H1 (cell line): ENCODE measurements around the gene DNAJB14. TPM values are rescaled to one million over a fixed set of nuclear protein-coding genes. Genes with fewer than 3 reads are reported as not detected.

Source experiments
- CTCF ChIA-PET: fragments of 300-600 bp; sonication (Branson Sonifier 250); formaldehyde crosslinking; loops from one replicate; lab custom pipeline; 2021; ENCODE audit not compliant: partially characterized antibody; lab: Charles Lee
- POLR2A ChIA-PET: fragments of 300-600 bp; sonication (Branson Sonifier 250); formaldehyde crosslinking; loops from one replicate; lab custom pipeline; 2021; ENCODE audit warnings: inconsistent platforms; ENCODE audit not compliant: partially characterized antibody; lab: Charles Lee
- DNase-seq, 2 experiments: peaks; one replicate each; pipeline versions ENCODE4 v3.0.0 to v3.0.0-alpha.2; 2010 to 2022; ENCODE audit warnings: low spot score in 2 of 2, low read depth in 1 of 2, mixed read lengths in 1 of 2
- FAIRE-seq: peaks from 2 replicates; lab custom pipeline; 2011; peaks lifted over from hg19 to GRCh38; lab: Jason Lieb, UNC
- H2AFZ ChIP-seq: 2 replicates; pipeline ENCODE4 v1.8.1; 2012; ENCODE audit warnings: low read length, inconsistent platforms
- H2AK5ac ChIP-seq: 2 replicates; pipeline ENCODE4 v1.6.1; 2013; ENCODE audit warnings: low read depth, low read length
- H2BK120ac ChIP-seq: replicated peaks from 2 replicates; pipeline ENCODE3; 2013; ENCODE audit warnings: low read depth, low read length, inconsistent platforms
- H2BK12ac ChIP-seq: 2 replicates; pipeline ENCODE4 v1.6.1; 2013; ENCODE audit warnings: low read depth, low read length
- H2BK15ac ChIP-seq: 2 replicates; pipeline ENCODE4 v1.6.1; 2013; ENCODE audit warnings: low read length
- H2BK20ac ChIP-seq: 2 replicates; pipeline ENCODE4 v1.6.1; 2013; ENCODE audit warnings: low read length
- H2BK5ac ChIP-seq: 2 replicates; pipeline ENCODE4 v1.6.1; 2013; ENCODE audit warnings: low read depth, low read length
- H3K14ac ChIP-seq: 2 replicates; pipeline ENCODE4 v1.6.1; 2013; ENCODE audit warnings: inconsistent platforms; ENCODE audit not compliant: insufficient read length
- H3K18ac ChIP-seq: 2 replicates; pipeline ENCODE4 v1.6.1; 2013; ENCODE audit warnings: low read length; ENCODE audit errors: extremely low read depth
- H3K23ac ChIP-seq: 2 replicates; pipeline ENCODE4 v1.6.1; 2013; ENCODE audit warnings: inconsistent platforms; ENCODE audit not compliant: insufficient read length
- H3K23me2 ChIP-seq: 2 replicates; pipeline ENCODE4 v1.6.1; 2013; ENCODE audit warnings: low read depth, low read length
- H3K27ac ChIP-seq: 2 replicates; pipeline ENCODE4 v1.6.1; 2011; ENCODE audit warnings: low read depth, low read length, inconsistent platforms
- H3K27me3 ChIP-seq, 4 experiments: replicated peaks in 1 of 4; 1 replicate in 1 of 4; 2 replicates in 3 of 4; pipeline versions ENCODE4 v1.6.1 to v1.8.1; 2011 to 2013; ENCODE audit warnings: low read length in 3 of 4, mild to moderate bottlenecking in 3 of 4, inconsistent platforms in 2 of 4, mixed read lengths in 2 of 4, moderate library complexity in 1 of 4; ENCODE audit not compliant: control insufficient read depth in 3 of 4, insufficient read depth in 3 of 4; ENCODE audit errors: extremely low read depth in 1 of 4
- H3K36me3 ChIP-seq, 4 experiments: 2 replicates each; pipeline versions ENCODE4 v1.6.1 to v1.8.1; 2011 to 2013; ENCODE audit warnings: mild to moderate bottlenecking in 4 of 4, low read length in 3 of 4, moderate library complexity in 2 of 4, control low read depth in 1 of 4, inconsistent platforms in 1 of 4; ENCODE audit not compliant: insufficient read depth in 4 of 4, control insufficient read depth in 2 of 4
- H3K4ac ChIP-seq: replicated peaks from 2 replicates; pipeline ENCODE3; 2013; ENCODE audit warnings: low read length, low read depth, mixed read lengths, inconsistent platforms; ENCODE audit not compliant: insufficient read length
- H3K4me1 ChIP-seq, 4 experiments: replicated peaks in 1 of 4; 1 replicate in 1 of 4; 2 replicates in 3 of 4; pipeline versions ENCODE4 v1.6.1 to v1.8.1; 2011 to 2013; ENCODE audit warnings: low read length in 3 of 4, inconsistent platforms in 2 of 4, mixed read lengths in 1 of 4; ENCODE audit not compliant: insufficient read depth in 4 of 4, control insufficient read depth in 3 of 4
- H3K4me2 ChIP-seq, 2 experiments: 2 replicates each; pipeline versions ENCODE4 v1.6.1 to v1.8.1; 2011 to 2013; ENCODE audit warnings: low read depth in 2 of 2, low read length in 2 of 2, control low read depth in 1 of 2, inconsistent platforms in 1 of 2, mild to moderate bottlenecking in 1 of 2; ENCODE audit not compliant: insufficient read depth in 1 of 2
- H3K4me3 ChIP-seq, 4 experiments: fragments of 200-600, 300-600 bp in 1 of 4; sonication (generic), shearing (Covaris generic), sonication (Bioruptor Twin) in 1 of 4; 2 replicates each; pipeline versions ENCODE4 v1.5.1 to v1.8.1; 2011 to 2016; ENCODE audit warnings: low read length in 4 of 4, low read depth in 3 of 4, control low read depth in 2 of 4, inconsistent platforms in 2 of 4, mild to moderate bottlenecking in 2 of 4, mixed read lengths in 1 of 4, moderate library complexity in 1 of 4; ENCODE audit not compliant: insufficient read depth in 2 of 4; ENCODE audit errors: extremely low read depth in 1 of 4
- H3K56ac ChIP-seq: replicated peaks from 2 replicates; pipeline ENCODE3; 2013; ENCODE audit warnings: low read depth, mild to moderate bottlenecking, mixed read lengths, low read length, inconsistent platforms; ENCODE audit not compliant: insufficient read length
- H3K79me1 ChIP-seq: 2 replicates; pipeline ENCODE4 v1.6.1; 2013; ENCODE audit warnings: low read depth, low read length, control low read depth
- H3K79me2 ChIP-seq, 2 experiments: 2 replicates each; pipeline versions ENCODE4 v1.6.1 to v1.8.1; 2012 to 2013; ENCODE audit warnings: low read length in 2 of 2, mild to moderate bottlenecking in 2 of 2, inconsistent platforms in 1 of 2; ENCODE audit not compliant: insufficient read depth in 2 of 2, control insufficient read depth in 1 of 2
- H3K9ac ChIP-seq, 4 experiments: replicated peaks in 1 of 4; 1 replicate in 1 of 4; 2 replicates in 3 of 4; pipeline versions ENCODE4 v1.6.1 to v1.8.1; 2011 to 2013; ENCODE audit warnings: low read depth in 3 of 4, low read length in 3 of 4, control low read depth in 2 of 4, mild to moderate bottlenecking in 2 of 4, moderate library complexity in 2 of 4, inconsistent platforms in 1 of 4; ENCODE audit errors: extremely low read depth in 1 of 4
- H3K9me3 ChIP-seq, 2 experiments: 2 replicates each; pipeline versions ENCODE4 v1.6.1 to v1.8.1; 2012 to 2013; ENCODE audit warnings: mild to moderate bottlenecking in 2 of 2, moderate library complexity in 2 of 2, control low read depth in 1 of 2, inconsistent platforms in 1 of 2, low read depth in 1 of 2, low read length in 1 of 2, mixed read lengths in 1 of 2; ENCODE audit not compliant: insufficient read depth in 2 of 2
- H4K20me1 ChIP-seq, 2 experiments: replicated peaks in 1 of 2; 2 replicates each; pipeline versions ENCODE3 to v1.8.1; 2011 to 2013; ENCODE audit warnings: inconsistent platforms in 2 of 2, low read length in 2 of 2, mild to moderate bottlenecking in 1 of 2; ENCODE audit not compliant: insufficient read depth in 2 of 2, control insufficient read depth in 1 of 2
- H4K5ac ChIP-seq: 2 replicates; pipeline ENCODE4 v1.6.1; 2013; ENCODE audit warnings: low read length, low read depth, mixed read lengths, inconsistent platforms; ENCODE audit not compliant: insufficient read length
- H4K8ac ChIP-seq: 2 replicates; pipeline ENCODE4 v1.8.0; 2013; ENCODE audit warnings: mild to moderate bottlenecking, moderate library complexity, low read length, inconsistent platforms; ENCODE audit not compliant: insufficient read depth; ENCODE audit errors: extremely low read depth
- H4K91ac ChIP-seq: replicated peaks from 2 replicates; pipeline ENCODE3; 2013; ENCODE audit warnings: low read length, mixed read lengths, inconsistent platforms; ENCODE audit not compliant: insufficient read length
- KDM4A ChIP-seq: IDR thresholded peaks from one replicate; pipeline ENCODE4 v1.7.1; 2012; ENCODE audit warnings: low read depth, mild to moderate bottlenecking, moderate library complexity, low read length, inconsistent platforms; ENCODE audit not compliant: severe bottlenecking
- POLR2A ChIP-seq, 2 experiments: IDR thresholded peaks; 1 replicate in 1 of 2; 2 replicates in 1 of 2; pipeline ENCODE4 v1.6.1; 2011; ENCODE audit warnings: low read depth in 2 of 2, low read length in 2 of 2, mild to moderate bottlenecking in 2 of 2; ENCODE audit errors: control extremely low read depth in 1 of 2
- SIN3A ChIP-seq, 2 experiments: IDR thresholded peaks in 1 of 2; conservative IDR thresholded peaks in 1 of 2; 2 replicates each; pipeline ENCODE4 v1.6.1; 2011 to 2012; ENCODE audit warnings: low read length in 2 of 2, improper control_type of control experiment in 1 of 2, low read depth in 1 of 2, mild to moderate bottlenecking in 1 of 2
- WGBS, 2 experiments: shearing (Covaris generic) in 1 of 2; methylation state at CpG; one replicate each; pipeline versions ENCODE4 v1.1.6 to v1.1.7; 2013 to 2015; ENCODE audit warnings: low lambda C conversion rate in 2 of 2, mixed read lengths in 2 of 2, inconsistent platforms in 1 of 2, low coverage in 1 of 2, missing lambda C conversion rate in 1 of 2; ENCODE audit not compliant: insufficient replicate concordance in 2 of 2, insufficient coverage in 1 of 2, insufficient read length in 1 of 2; ENCODE audit errors: extremely low coverage in 1 of 2, missing lambda C conversion rate in 1 of 2; 5-methylcytosine and 5-hydroxymethylcytosine counted together
- polyA plus RNA-seq, 7 experiments: library from polyadenylated mRNA; depleted of rRNA in 3 of 7; stranded (reverse) in 5 of 7; unstranded in 2 of 7; fragments of >200 nt in 5 of 7; fragments of 200-250 nt in 2 of 7; gene quantifications; 1 replicate in 5 of 7; 2 replicates in 1 of 7; 4 replicates in 1 of 7; pipeline versions ENCODE4 v1.2.1 to v1.2.3, GENCODE V29; 2011 to 2013; ENCODE audit warnings: missing spikeins in 2 of 7, mixed read lengths in 2 of 7
- total RNA-seq: library from RNA; stranded (reverse); fragmentation: NEBNext Ultra II Directional; extraction: Animal tissue kit (Norgen Biotek cat#: 25700); gene quantifications from 2 replicates; pipeline ENCODE4 v1.2.1, GENCODE V29; 2021

Gene DNAJB14
- total and polyA plus RNA-seq, 2 of the 8 experiments (the other 6 are each of a cell fraction or from before 2014, with no cell fraction given): 3.4 to 35.4 TPM

DNA sequence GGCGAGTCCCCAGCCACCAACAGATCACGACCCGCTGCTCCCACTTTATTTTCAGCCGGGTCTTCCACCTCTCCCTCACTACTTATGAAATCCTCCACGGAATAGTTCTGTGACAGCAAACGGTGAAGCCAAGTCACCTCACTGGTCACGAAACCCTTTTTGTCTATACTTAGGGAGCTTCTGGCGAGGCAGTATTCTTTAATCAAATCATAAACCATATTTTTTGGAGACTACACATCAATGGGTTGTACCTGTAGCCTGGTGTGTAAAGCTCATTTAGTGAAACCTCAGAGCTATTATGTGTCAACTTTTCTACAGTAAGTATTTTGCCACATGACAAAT is 4.5 kb upstream of the DNAJB14 start:
- Histone ChIP-seq H3K23me2 (peaks cover 4% of the 10 kb centered on the region), H2AK5ac (no peak overlapping the region), H3K9ac (peak overlapping the region in 3 of 4 experiments; percentile 49 to 67 (median 64); a peak in 6 of 7 replicates), H3K79me1 (no peaks in the 10 kb centered on the region), H2BK12ac (no peak overlapping the region), H3K4ac (no peak overlapping the region), H2BK20ac (no peak overlapping the region), H3K14ac (no peak overlapping the region), H3K27ac (peak overlapping the region; percentile 33; the same call in 1 of the 2 replicates), H3K4me1 (peaks cover 0 to 14% (median 4%) of the 10 kb centered on the region in 4 experiments; a peak in 5 of 7 replicates), H3K23ac (no peak overlapping the region), H4K5ac (peak overlapping the region; percentile 94), H3K27me3 (no peaks in the 10 kb centered on the region), H4K8ac (peak overlapping the region; percentile 57; the same call in 1 of the 2 replicates), H2AFZ (peak overlapping the region; percentile 91), H3K9me3 (no peaks in the 10 kb centered on the region), H3K36me3 (peaks cover 9 to 20% (median 12%) of the 10 kb centered on the region in 4 experiments), H2BK120ac (peak overlapping the region; percentile 21), H3K56ac (no peak overlapping the region), H4K91ac (no peak overlapping the region), H2BK15ac (peak overlapping the region; percentile 8; the same call in 1 of the 2 replicates), H3K79me2 (peaks cover 0 to 22% of the 10 kb centered on the region in 2 experiments; a peak in 2 of 4 replicates), H3K18ac (peak overlapping the region; percentile 81; the same call in 1 of the 2 replicates), H3K4me3 (peak overlapping the region; percentile 68 to 100 (median 81)), H2BK5ac (peak overlapping the region; percentile 62; the same call in 1 of the 2 replicates), H3K4me2 (peak overlapping the region; percentile 65 to 86), H4K20me1 (peaks cover 7 to 9% of the 10 kb centered on the region in 2 experiments)
- WGBS, 2 experiments: 9% methylated on average over 8 of the region's 8 CpGs; no CpG with 5 or more reads in 1 of the 2 experiments
- DNase-seq: no peak
- ChIA-PET CTCF (no interaction called here), POLR2A (interaction anchor here (0.6 to 2.1 kb wide), 20 partner anchors 8 to 862 kb away, joined by 3 to 9 read pairs (median 4); partner anchors contain the start of genes ADH5, LAMTOR3 and TRMT10A)
- TF ChIP-seq POLR2A (IDR thresholded peaks at IDR 0.05; ENCODE audit: control extremely low read depth in 1 of 2, low read depth in 2 of 2, low read length in 2 of 2) (no peak), SIN3A (conservative IDR thresholded peaks at IDR 0.05 in 1 of 2, IDR thresholded peaks at IDR 0.05 in 1 of 2; ENCODE audit: low read depth in 1 of 2, low read length in 2 of 2) (0 out of 4 replicates have a peak, but pooled peaks of 1 of the 2 experiments have one; percentile 0), KDM4A (peak; percentile 28)
- FAIRE-seq: no peak
